Chondrocyte (in vitro differentiated cells): ENCODE measurements around the gene DSCAML1. TPM values are rescaled to one million over a fixed set of nuclear protein-coding genes. Genes with fewer than 3 reads are reported as not detected.

Experiments used
- DNase-seq: peaks from one replicate; pipeline ENCODE4 v3.0.0; 2021; ENCODE audit warnings: mixed read lengths, low spot score
- H3K27ac Mint-ChIP-seq: one replicate; pipeline ENCODE4 v1.8.0; 2021; ENCODE audit warnings: mild to moderate bottlenecking, moderate library complexity, mixed read lengths; ENCODE audit not compliant: unreplicated experiment
- H3K27me3 Mint-ChIP-seq: 2 replicates; pipeline ENCODE4 v1.8.0; 2021; ENCODE audit warnings: low read depth, mixed read lengths
- H3K36me3 Mint-ChIP-seq: 2 replicates; pipeline ENCODE4 v1.8.0; 2021; ENCODE audit warnings: low read depth, mixed read lengths
- H3K4me1 Mint-ChIP-seq: 2 replicates; pipeline ENCODE4 v1.8.0; 2021; ENCODE audit warnings: low read depth, mild to moderate bottlenecking, mixed read lengths
- H3K4me3 Mint-ChIP-seq: one replicate; pipeline ENCODE4 v1.8.0; 2021; ENCODE audit warnings: mild to moderate bottlenecking, moderate library complexity, mixed read lengths; ENCODE audit not compliant: unreplicated experiment
- H3K9me3 Mint-ChIP-seq: 2 replicates; pipeline ENCODE4 v1.8.0; 2021; ENCODE audit warnings: low read depth, mixed read lengths
- total RNA-seq: library from RNA; stranded (reverse); gene quantifications from 3 replicates; pipeline ENCODE4 v1.2.1, GENCODE V29; 2021
- TF ChIP-seq, protein P1 (sequence below): fragments of 200-600 bp; sonication (generic); IDR thresholded peaks from 2 replicates; pipeline ENCODE4 v1.5.0; 2021; ENCODE audit warnings: antibody characterized with exemption, mild to moderate bottlenecking, moderate library complexity

Gene DSCAML1
- total RNA-seq, 1 donor from 2014 or later, result not detected

DNA sequence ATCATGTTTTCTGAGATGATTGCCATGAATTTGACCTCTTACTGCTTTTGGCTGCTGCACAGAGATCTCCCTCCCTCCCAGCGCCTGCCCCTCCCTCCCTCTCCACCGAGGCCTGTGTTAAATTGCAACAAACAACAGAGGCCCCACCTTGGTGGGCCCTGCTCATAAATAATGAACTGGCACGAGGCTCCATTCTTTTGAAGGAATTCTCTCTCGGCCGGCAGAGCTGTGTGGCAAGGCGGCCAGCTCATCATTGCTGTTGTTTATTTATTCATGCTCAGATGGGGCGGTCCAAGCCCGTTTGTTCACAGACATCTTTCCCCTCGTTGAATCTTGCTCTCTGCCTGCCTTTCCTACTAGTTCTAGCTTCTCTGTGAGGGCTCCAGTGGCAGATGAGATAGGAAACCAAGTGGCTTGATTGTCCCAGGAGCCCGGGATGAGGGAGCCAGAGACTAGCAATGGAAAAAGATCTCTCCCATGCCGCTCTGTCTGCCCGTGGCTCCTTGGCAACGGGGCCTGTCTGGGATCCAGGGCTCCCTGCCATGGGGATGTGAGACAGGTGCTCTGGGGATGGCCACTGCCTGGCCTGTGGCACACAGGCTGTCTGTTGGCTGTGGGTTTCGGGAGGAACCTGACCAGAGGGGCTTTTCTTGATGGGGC, 192.6 kb downstream of the DSCAML1 start:
- no peaks in the 10 kb centered on the region for H3K4me1 Mint-ChIP-seq
- no peak overlapping the region for H3K27ac Mint-ChIP-seq
- TF ChIP-seq, protein P1, sequence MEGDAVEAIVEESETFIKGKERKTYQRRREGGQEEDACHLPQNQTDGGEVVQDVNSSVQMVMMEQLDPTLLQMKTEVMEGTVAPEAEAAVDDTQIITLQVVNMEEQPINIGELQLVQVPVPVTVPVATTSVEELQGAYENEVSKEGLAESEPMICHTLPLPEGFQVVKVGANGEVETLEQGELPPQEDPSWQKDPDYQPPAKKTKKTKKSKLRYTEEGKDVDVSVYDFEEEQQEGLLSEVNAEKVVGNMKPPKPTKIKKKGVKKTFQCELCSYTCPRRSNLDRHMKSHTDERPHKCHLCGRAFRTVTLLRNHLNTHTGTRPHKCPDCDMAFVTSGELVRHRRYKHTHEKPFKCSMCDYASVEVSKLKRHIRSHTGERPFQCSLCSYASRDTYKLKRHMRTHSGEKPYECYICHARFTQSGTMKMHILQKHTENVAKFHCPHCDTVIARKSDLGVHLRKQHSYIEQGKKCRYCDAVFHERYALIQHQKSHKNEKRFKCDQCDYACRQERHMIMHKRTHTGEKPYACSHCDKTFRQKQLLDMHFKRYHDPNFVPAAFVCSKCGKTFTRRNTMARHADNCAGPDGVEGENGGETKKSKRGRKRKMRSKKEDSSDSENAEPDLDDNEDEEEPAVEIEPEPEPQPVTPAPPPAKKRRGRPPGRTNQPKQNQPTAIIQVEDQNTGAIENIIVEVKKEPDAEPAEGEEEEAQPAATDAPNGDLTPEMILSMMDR, result no peak
- no peak overlapping the region for H3K4me3 Mint-ChIP-seq
- H3K9me3 Mint-ChIP-seq, result no peaks in the 10 kb centered on the region
- peaks cover 35% of the 10 kb centered on the region for H3K27me3 Mint-ChIP-seq
- no peak for DNase-seq
- H3K36me3 Mint-ChIP-seq, result no peaks in the 10 kb centered on the region

DNA sequence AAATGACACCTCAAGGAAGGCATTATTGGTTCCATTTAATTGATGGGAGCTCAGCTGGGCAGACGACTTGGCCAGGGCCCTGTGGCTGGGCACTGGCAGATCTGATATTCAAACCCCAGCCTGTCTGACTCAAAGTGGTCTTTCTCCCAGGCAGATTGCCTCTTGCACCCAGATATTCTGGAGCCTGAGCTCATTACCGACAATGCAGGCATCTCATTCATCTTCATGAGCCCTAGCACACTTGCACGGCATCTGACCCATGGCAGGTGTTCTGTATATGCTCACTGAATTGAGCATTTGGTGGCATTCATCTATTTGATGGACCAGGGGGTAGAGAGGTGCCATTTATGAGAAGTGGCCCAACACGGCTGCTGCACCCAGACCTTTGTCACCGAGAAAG, 193.1 kb downstream of the DSCAML1 start:
- Mint-ChIP-seq H3K27ac (no peak overlapping the region), H3K4me3 (no peak overlapping the region), H3K27me3 (peaks cover 40% of the 10 kb centered on the region), H3K9me3 (no peaks in the 10 kb centered on the region), H3K4me1 (no peaks in the 10 kb centered on the region), H3K36me3 (no peaks in the 10 kb centered on the region)
- TF ChIP-seq, protein P1, result no peak
- no peak for DNase-seq

DNA sequence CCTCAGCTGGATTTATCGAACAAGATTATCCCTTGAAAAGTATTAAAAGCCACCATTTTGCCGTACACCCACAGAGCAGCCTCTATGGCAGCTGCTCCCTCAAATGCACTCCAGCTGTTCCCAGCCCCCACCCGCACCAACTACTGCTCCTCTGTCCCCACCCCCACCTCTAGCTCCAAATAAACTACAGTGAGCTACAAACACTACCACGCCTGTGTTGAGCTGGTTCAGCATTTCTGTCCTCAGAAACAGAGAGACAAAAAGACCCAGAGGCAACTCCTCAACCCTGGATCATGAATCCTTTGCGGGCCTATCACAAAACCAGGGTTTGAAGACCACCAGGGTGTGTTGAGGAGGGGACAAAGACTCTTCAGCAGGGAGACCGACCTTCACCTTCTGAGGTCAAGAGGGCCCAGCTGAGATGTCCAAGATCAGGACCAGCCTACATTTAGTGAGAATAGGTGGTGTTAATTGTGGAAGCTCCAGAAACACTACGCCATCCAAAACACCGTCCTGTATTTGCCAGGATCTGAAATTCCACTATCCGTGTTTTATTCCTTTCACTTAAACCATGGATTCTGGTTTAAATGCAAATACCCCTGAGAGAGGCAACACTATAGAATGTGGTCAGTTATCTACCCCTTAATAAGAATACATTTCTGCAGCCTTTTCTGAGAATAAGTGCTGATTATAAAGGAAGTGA, 195.9 kb downstream of the DSCAML1 start:
- H3K27ac Mint-ChIP-seq, result no peak overlapping the region
- peaks cover 38% of the 10 kb centered on the region for H3K27me3 Mint-ChIP-seq
- no peak overlapping the region for H3K4me3 Mint-ChIP-seq

DNA sequence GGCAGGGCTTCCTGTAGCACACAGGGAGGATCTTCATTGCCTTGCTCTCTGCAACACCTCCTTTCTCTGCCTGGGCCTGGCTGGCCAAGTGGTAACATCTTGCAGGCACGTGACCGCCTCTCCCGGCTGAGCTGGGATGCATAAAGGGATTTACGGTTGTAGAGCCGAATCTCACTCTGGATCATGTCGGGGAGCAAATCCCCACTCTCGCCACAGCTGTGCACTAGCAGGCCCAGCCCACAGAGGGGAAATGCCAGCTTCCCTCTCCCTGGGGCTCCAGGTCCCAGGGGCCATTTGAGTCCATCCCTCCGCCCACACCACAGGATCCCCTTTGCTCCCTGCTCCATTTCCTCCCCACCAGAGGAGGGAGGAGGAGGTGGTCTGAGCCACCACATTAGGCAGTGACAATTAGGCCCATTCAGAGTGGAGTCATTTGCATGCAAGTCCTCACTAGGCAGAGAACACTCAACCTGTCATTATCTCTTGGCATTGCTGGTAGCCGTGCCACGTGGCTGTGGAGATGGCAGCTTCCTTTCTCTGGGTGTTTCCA, 196.7 kb downstream of the DSCAML1 start:
- Mint-ChIP-seq H3K36me3 (no peaks in the 10 kb centered on the region), H3K9me3 (no peaks in the 10 kb centered on the region), H3K27ac (no peak overlapping the region), H3K27me3 (peaks cover 39% of the 10 kb centered on the region), H3K4me3 (no peak overlapping the region), H3K4me1 (no peaks in the 10 kb centered on the region)
- TF ChIP-seq, protein P1, result no peak
- DNase-seq, result no peak

More for the DNA sequence above, 195.9 kb downstream of the DSCAML1 start:
- TF ChIP-seq, protein P1, result no peak
- no peaks in the 10 kb centered on the region for H3K9me3 Mint-ChIP-seq
- DNase-seq, result no peak
- H3K4me1 Mint-ChIP-seq, result no peaks in the 10 kb centered on the region
- no peaks in the 10 kb centered on the region for H3K36me3 Mint-ChIP-seq

DNA sequence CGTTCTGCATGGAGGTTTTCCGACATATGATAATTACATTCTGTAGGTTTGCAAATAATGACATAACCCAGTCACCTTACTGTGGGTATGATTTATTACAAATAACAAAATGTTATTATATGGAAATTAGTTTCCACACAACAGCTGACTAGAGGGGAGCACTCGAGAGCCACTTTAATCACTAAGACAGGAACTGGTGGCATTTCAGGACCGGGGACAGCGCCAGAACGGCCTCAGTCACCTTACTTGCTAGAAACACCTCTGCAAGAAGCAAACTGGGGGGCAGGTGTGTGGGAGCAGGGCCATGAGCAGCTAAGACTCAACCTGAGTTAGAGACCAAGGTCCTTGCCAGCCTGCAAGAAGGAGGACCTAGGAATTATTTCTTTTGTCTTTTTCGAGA, 199.9 kb downstream of the DSCAML1 start:
- H3K4me3 Mint-ChIP-seq, result no peak overlapping the region
- TF ChIP-seq, protein P1, result no peak
- peaks cover 1% of the 10 kb centered on the region for H3K36me3 Mint-ChIP-seq
- H3K9me3 Mint-ChIP-seq, result no peaks in the 10 kb centered on the region
- no peak overlapping the region for H3K27ac Mint-ChIP-seq
- peaks cover 43% of the 10 kb centered on the region for H3K27me3 Mint-ChIP-seq
- no peak for DNase-seq
- H3K4me1 Mint-ChIP-seq, result no peaks in the 10 kb centered on the region
